Rectal smooth muscle tissue (tissue), 1 donor: ENCODE data around the gene SLC25A25.

Experiments
- H3K27ac ChIP-seq: one replicate; pipeline ENCODE4 v1.7.0; 2013; ENCODE audit warnings: low read depth, low read length, inconsistent platforms
- H3K27me3 ChIP-seq: one replicate; pipeline ENCODE4 v1.7.0; 2013; ENCODE audit warnings: low read length; ENCODE audit not compliant: control insufficient read depth, insufficient read depth
- H3K36me3 ChIP-seq: one replicate; pipeline ENCODE4 v1.7.0; 2013; ENCODE audit warnings: low read length; ENCODE audit not compliant: control insufficient read depth, insufficient read depth
- H3K4me1 ChIP-seq: one replicate; pipeline ENCODE4 v1.7.0; 2013; ENCODE audit warnings: low read length; ENCODE audit not compliant: control insufficient read depth, insufficient read depth
- H3K4me3 ChIP-seq: one replicate; pipeline ENCODE4 v1.7.0; 2013; ENCODE audit warnings: low read length
- H3K9ac ChIP-seq: one replicate; pipeline ENCODE4 v1.7.0; 2013; ENCODE audit warnings: low read length

The SLC25A25 gene

GRCh38 chr9:128148509-128149000, 80.5 kb downstream of the SLC25A25 start:
- no peak overlapping the region for H3K27ac ChIP-seq
- no peaks in the 10 kb centered on the region for H3K27me3 ChIP-seq
- no peaks in the 10 kb centered on the region for H3K4me1 ChIP-seq
- no peak overlapping the region for H3K9ac ChIP-seq
- no peak overlapping the region for H3K4me3 ChIP-seq
- no peaks in the 10 kb centered on the region for H3K36me3 ChIP-seq

DNA sequence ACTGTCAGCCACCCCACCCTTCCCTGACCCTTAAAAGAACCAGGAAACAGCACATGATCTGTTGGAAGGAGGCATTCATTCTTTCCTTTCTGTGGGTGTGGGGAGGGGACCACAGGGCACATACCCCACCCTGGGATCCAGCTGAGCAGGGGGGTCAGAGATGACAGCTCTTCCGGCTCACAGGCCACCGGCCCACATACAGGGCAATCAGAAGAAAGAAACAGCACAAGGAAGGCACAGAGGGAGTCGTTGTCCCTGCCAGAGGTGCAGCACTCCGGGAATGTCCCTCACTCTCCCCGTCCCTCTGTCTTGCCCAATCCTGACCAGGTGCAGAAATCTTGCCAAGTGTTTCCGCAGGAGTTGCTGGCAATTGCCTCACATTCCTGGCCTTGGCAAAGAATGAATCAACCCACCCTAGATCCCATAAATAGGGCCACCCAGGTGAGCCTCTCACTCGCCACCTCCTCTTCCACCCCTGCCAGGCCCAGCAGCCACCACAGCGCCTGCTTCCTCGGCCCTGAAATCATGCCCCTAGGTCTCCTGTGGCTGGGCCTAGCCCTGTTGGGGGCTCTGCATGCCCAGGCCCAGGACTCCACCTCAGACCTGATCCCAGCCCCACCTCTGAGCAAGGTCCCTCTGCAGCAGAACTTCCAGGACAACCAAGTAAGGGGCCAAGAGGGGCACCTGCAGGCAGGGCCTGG, 81.1 kb downstream of the SLC25A25 start, which contains the start of gene LCN2:
Gene LCN2, plus strand, starts transcription at position 453 of the 701 bp plus-strand sequence. Its CDS starts 73 bp downstream, at position 526.
- no peaks in the 10 kb centered on the region for H3K36me3 ChIP-seq
- no peaks in the 10 kb centered on the region for H3K27me3 ChIP-seq
- no peak within 1 kb of the TSS for H3K9ac ChIP-seq
- H3K4me3 ChIP-seq, result no peak within 1 kb of the TSS
- no peak within 1 kb of the TSS for H3K27ac ChIP-seq
- no peaks in the 10 kb centered on the region for H3K4me1 ChIP-seq

DNA sequence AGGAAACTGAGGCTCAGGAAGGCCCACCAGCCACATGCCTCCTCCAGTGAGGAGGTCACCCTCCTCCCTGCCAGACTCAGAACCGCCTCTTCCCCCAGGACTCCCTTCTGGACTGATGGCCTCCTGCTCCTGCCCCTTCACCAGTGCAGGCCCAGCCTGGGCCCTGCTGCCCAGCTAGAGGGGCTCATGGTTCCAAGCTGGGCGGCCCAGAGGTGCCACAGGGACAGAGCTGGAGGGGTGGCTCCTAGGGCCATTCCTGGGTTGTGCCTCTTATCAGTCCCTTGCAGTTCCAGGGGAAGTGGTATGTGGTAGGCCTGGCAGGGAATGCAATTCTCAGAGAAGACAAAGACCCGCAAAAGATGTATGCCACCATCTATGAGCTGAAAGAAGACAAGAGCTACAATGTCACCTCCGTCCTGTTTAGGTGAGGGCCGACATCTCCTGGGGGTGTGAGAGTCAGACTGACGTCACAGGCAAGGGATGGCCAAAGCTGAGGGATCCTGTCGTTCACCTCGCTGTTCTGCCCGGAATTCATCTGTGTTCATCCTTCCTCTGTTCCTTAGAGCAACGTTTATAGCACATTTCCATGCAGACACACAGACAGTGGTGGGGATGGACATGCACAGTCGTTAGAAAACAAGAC, 82.0 kb downstream of the SLC25A25 start:
- H3K4me1 ChIP-seq, result no peaks in the 10 kb centered on the region

DNA sequence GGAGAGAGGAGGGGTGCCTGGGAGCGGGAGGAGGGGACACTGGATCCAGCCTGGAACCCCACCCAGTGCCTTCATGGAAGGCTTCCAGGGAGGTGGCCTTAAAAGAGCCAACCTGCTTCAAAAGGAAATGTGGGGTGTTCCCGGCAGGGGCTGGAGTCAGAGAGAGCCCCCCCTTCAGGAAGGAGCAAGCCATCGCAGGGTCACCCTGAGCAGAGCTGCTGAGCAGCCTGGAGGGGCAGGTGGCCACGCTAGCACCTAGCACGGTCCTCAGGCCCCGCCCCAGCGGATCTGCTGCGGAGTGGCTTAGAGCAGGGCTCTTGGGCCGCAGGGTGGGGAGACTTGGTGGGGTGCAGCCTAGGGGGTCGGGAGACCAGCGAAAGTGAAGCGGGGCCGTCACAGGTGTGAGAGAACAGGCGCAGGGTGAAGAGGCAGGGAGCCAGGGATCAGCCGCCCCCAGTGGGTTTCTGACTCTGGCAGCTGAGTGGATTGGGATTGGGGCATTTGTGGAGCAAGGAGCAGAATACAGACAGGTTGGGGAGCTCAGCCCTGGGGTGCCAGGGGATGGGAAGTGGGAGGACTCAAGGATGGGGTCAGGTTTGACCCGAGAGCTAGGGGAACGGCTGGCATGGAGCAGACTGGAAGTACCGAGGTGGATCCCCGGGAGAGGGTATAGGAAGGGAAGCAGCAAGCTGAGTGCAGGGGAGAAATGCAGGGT, 82.7 kb downstream of the SLC25A25 start:
- H3K9ac ChIP-seq, result no peak overlapping the region
- H3K36me3 ChIP-seq, result no peaks in the 10 kb centered on the region
- H3K4me1 ChIP-seq, result no peaks in the 10 kb centered on the region
- no peak overlapping the region for H3K27ac ChIP-seq
- H3K4me3 ChIP-seq, result no peak overlapping the region
- H3K27me3 ChIP-seq, result no peaks in the 10 kb centered on the region

More for the DNA sequence above, 82.0 kb downstream of the SLC25A25 start:
- H3K27me3 ChIP-seq, result no peaks in the 10 kb centered on the region
- H3K4me3 ChIP-seq, result no peak overlapping the region
- no peak overlapping the region for H3K9ac ChIP-seq
- no peaks in the 10 kb centered on the region for H3K36me3 ChIP-seq
- H3K27ac ChIP-seq, result no peak overlapping the region

DNA sequence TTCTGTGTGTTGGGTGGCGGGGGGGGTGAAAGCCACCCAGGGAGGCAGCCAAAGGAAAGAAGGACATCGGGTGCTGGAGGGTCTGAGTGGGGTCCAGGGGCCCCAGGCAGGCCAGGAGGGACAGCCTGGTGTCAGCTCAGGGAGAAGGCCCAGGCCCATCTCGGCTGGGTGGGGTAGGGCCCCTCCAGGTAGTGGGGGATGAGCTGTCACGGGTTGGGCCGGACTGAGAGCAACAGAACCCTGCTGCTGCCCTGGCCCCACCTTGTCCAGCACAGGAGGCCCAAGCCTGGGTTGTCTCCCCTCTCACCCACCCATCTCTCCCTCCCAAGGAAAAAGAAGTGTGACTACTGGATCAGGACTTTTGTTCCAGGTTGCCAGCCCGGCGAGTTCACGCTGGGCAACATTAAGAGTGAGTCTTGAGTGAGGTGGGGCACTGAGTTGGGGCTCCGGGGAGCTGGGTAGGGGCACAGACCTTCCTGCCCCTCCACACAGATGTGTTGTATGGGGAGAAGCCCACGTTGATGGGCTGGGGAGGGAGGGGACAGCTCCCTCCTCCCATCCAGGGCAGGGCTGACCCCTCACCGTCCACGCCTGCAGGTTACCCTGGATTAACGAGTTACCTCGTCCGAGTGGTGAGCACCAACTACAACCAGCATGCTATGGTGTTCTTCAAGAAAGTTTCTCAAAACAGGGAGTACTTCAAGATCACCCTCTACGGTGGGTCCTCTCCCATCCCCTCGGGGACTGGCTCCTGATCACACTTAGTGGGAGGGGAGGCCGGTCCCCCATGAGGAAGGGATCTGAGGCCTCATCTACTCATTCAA, 83.5 kb downstream of the SLC25A25 start:
- no peak overlapping the region for H3K9ac ChIP-seq
- H3K4me3 ChIP-seq, result no peak overlapping the region
- no peaks in the 10 kb centered on the region for H3K27me3 ChIP-seq
- no peak overlapping the region for H3K27ac ChIP-seq
- no peaks in the 10 kb centered on the region for H3K36me3 ChIP-seq
- H3K4me1 ChIP-seq, result no peaks in the 10 kb centered on the region

DNA sequence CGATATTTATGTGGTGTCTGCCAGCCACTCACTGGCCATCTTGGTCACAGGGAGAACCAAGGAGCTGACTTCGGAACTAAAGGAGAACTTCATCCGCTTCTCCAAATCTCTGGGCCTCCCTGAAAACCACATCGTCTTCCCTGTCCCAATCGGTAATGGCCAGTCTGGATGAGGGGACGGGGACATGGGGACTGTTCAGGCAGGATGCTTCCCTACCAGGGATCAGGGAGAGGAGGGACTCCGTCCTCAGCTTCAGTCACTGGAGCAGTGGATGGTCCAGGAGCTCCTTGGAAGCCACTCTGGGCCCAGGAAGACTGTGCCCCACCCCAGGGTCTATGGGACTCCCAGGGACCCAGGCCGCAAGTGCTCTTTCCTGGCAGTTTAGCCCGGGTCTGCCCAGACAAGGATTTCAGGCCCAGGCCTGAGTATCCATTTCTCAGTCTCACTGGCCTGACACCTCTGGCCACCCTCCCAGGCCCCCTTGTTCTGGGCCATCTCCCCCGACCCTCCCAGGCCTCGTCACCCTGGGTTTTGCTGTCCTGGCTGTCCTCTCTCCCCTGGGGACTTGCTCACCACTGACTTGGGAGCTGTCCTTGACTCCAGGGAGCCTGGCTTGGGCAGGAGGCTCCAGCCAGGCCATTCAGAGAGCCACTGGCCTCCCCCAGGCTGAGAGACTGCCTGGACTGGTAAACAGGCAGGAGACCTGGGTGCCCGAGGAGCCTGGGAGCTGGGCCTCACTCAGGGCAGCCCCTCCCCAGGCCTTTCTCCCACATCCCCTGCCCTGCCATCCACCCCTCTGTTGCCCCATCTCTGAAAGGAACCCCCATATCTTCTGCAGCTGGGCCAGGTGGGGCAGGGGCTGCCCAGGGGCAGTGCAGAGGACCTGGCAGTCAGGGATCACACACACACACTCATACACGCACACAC, 84.4 kb downstream of the SLC25A25 start:
- Histone ChIP-seq H3K36me3 (no peaks in the 10 kb centered on the region), H3K4me3 (no peak overlapping the region), H3K27ac (no peak overlapping the region), H3K4me1 (no peaks in the 10 kb centered on the region), H3K27me3 (no peaks in the 10 kb centered on the region), H3K9ac (no peak overlapping the region)

DNA sequence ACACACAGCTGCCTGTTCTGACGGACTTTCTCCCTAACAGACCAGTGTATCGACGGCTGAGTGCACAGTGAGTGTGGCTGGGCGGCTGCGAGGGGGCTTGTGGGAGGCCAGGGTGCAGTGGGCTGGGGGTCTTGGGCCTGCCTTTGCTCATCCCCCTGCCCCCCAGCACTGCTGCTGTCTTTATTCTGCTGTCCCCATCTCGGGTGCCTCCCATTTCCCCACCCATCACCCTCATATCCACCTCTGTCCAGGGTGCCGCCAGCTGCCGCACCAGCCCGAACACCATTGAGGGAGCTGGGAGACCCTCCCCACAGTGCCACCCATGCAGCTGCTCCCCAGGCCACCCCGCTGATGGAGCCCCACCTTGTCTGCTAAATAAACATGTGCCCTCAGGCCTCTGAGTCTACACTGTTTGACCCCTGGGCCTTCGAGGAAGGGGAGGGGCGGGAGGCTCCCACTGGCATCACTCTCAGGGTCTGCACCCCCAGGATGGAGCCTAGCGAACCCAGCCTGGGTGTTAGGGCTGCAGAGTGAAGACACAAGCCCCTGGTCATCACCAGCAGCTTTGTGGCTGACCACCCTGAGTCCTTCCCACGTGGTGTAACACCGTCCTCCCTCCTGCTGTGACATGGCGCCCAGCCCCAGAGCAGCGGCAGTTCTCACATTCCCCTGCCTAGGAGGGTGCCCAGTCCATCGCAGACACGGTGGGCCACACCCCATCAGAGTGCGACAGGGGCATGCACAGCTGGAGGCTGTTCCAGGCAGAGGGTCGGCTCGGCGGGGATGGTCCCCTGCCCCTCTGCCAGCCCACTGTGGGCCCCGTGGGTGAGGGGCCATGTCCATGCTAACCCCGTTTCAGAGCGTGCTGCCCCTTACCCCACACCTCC, 85.3 kb downstream of the SLC25A25 start:
- Histone ChIP-seq H3K9ac (no peak overlapping the region), H3K36me3 (no peaks in the 10 kb centered on the region), H3K27ac (no peak overlapping the region), H3K4me1 (no peaks in the 10 kb centered on the region), H3K4me3 (no peak overlapping the region), H3K27me3 (no peaks in the 10 kb centered on the region)

- Histone ChIP-seq H3K27ac (no peak overlapping the region), H3K9ac (no peak overlapping the region), H3K27me3 (no peaks in the 10 kb centered on the region), H3K4me1 (no peaks in the 10 kb centered on the region), H3K36me3 (no peaks in the 10 kb centered on the region), H3K4me3 (no peak overlapping the region)
Measured at GRCh38 chr9:128153947-128154695, 86.1 kb downstream of the SLC25A25 start.

DNA sequence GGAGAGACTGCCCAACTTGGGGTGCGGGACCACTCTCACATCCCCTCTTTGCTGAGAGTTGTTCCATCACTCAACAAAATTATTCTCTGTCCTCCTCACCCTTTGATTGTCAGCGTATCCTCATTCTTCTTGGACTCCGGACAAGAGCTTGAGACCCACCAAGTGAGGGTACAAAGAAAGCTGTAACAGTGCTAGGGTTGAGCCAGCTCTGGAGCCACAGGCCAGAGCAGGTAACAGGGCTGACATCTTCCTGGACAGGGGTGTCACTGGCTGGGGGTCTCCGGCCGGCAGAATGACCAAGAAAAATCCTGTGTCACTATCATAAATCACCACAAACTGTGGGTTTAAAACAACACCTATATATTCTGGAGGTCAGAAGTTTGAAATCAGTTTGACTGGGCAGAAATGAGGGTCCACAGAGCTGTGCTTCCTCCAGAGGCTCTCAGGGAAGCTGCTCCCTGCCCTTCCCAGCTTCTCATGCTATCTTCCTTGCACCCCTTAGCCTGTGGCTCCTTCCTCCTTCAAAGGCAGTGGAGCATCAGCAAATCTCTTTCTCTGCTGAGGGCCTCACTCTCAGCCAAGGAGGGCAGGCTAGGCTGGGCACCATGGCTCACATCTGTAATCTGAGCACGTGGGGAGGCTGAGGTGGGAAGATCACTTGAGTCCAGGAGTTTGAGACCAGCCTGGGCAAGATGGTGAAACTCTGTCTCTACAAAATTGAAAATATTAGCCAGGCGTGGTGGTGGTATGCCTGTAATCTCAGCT, 87.9 kb downstream of the SLC25A25 start:
- Histone ChIP-seq H3K27me3 (no peaks in the 10 kb centered on the region), H3K9ac (no peak overlapping the region), H3K36me3 (no peaks in the 10 kb centered on the region), H3K4me3 (no peak overlapping the region), H3K4me1 (peaks cover 3% of the 10 kb centered on the region), H3K27ac (no peak overlapping the region)
